Neural progenitor cell (in vitro differentiated cells): ENCODE results near the gene ST6GAL1.

Experiments used
- EZH2phosphoT487 ChIP-seq: fragments of 200-600 bp; sonication (generic); IDR thresholded peaks from 2 replicates; pipeline ENCODE4 v1.6.1; 2017; ENCODE audit warnings: antibody characterized with exemption
- TF ChIP-seq, protein P1 (sequence below): fragments of 200-600 bp; sonication (generic); IDR thresholded peaks from 2 replicates; pipeline ENCODE4 v1.5.1; 2017; ENCODE audit warnings: antibody characterized with exemption, mild to moderate bottlenecking

DNA sequence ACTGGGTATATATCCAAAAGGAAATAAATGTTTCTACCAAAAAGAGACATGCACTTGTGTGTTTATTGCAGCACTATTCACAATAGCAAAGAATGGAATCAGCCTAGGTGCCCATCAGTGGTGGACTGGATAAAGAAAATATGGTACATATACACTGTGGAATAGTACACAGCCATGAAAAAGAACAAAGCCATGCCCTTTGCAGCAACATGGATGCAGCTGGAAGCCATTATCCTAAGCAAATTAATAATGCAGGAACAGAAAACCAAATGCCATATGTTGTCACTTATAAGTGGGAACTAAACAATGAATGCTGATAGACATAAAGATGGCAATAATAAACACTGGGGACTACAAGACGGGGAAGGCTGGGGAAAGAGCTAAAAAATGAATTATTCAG lies 106.1 kb downstream of the ST6GAL1 start:
- TF ChIP-seq, protein P1, sequence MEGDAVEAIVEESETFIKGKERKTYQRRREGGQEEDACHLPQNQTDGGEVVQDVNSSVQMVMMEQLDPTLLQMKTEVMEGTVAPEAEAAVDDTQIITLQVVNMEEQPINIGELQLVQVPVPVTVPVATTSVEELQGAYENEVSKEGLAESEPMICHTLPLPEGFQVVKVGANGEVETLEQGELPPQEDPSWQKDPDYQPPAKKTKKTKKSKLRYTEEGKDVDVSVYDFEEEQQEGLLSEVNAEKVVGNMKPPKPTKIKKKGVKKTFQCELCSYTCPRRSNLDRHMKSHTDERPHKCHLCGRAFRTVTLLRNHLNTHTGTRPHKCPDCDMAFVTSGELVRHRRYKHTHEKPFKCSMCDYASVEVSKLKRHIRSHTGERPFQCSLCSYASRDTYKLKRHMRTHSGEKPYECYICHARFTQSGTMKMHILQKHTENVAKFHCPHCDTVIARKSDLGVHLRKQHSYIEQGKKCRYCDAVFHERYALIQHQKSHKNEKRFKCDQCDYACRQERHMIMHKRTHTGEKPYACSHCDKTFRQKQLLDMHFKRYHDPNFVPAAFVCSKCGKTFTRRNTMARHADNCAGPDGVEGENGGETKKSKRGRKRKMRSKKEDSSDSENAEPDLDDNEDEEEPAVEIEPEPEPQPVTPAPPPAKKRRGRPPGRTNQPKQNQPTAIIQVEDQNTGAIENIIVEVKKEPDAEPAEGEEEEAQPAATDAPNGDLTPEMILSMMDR: no peak
- no peak for TF ChIP-seq EZH2phosphoT487
